K562 (cell line): ENCODE data around the gene HOXB6. TPM values are rescaled to one million over a fixed set of nuclear protein-coding genes. Genes with fewer than 3 reads are reported as not detected.

Source experiments
- ARID2 ChIP-seq: fragments of 450-650 bp; IDR thresholded peaks from 2 replicates; pipeline ENCODE4 v1.6.1; 2017; ENCODE audit warnings: antibody characterized with exemption, mild to moderate bottlenecking
- CEBPB ChIP-seq: fragments of 450-650 bp; IDR thresholded peaks from 2 replicates; pipeline ENCODE4 v1.6.1; 2016; ENCODE audit warnings: missing genetic modification characterization, missing compliant biosample characterization
- EP300 ChIP-seq: IDR thresholded peaks from 2 replicates; pipeline ENCODE4 v1.6.1; 2012; ENCODE audit warnings: low read length, improper control_type of control experiment
- ESRRA ChIP-seq: fragments of 450-650 bp; IDR thresholded peaks from 2 replicates; pipeline ENCODE4 v1.6.1; 2014; ENCODE audit warnings: low read depth, mild to moderate bottlenecking, moderate library complexity, borderline replicate concordance
- SMAD4 ChIP-seq: fragments of 250-450 bp; sonication (Bioruptor Pico); conservative IDR thresholded peaks from 2 replicates; pipeline ENCODE4 v1.8.0; 2021; ENCODE audit warnings: inconsistent platforms, mild to moderate bottlenecking, moderate library complexity
- ZNF165 ChIP-seq: fragments of 250-450 bp; sonication (Bioruptor Pico); IDR thresholded peaks from 2 replicates; pipeline ENCODE4 v1.4.0; 2020; ENCODE audit warnings: borderline replicate concordance
- polyA plus RNA-seq, 8 experiments: library from polyadenylated mRNA; depleted of rRNA in 4 of 8; stranded (reverse) in 5 of 8; unstranded in 3 of 8; fragments of >200 nt; fragmentation: Nextera tagmentation in 2 of 8; fragmentation: Illumina TruSeq in 1 of 8; extraction: Ambion mirVana in 2 of 8; extraction: Trizol in 1 of 8; gene quantifications; 2 replicates each; pipeline versions ENCODE4 v1.2.1 to v1.2.3, GENCODE V29; 2011 to 2014; ENCODE audit warnings: inconsistent platforms in 1 of 8, missing spikeins in 1 of 8
- total RNA-seq, 7 experiments: library from RNA; depleted of rRNA in 6 of 7; stranded (reverse); fragments of >200 nt in 6 of 7; fragmentation: Illumina TruSeq in 2 of 7; extraction: Trizol in 2 of 7; gene quantifications; 2 replicates each; pipeline versions ENCODE4 v1.2.1 to v1.2.3, GENCODE V29; 2011 to 2021; ENCODE audit warnings: low replicate concordance in 1 of 7
- TF ChIP-seq, protein P1 (sequence below), 2 experiments: fragments of 150-350 bp in 1 of 2; IDR thresholded peaks; 2 replicates each; pipeline ENCODE4 v1.6.1; 2012 to 2016; ENCODE audit warnings: low read depth in 2 of 2, low read length in 2 of 2, mild to moderate bottlenecking in 1 of 2, moderate library complexity in 1 of 2

HOXB6 gene
- total and polyA plus RNA-seq, 9 of the 15 experiments (the other 6 are each of a cell fraction or from before 2014, with no cell fraction given): 1.2 to 14.8 (median 4.9) TPM

GRCh38 chr17:48627623-48628521 lies 23.1 kb upstream of the HOXB6 start (continued):
- TF ChIP-seq ESRRA: no peak
- TF ChIP-seq ARID2: no peak
- TF ChIP-seq ZNF165: no peak
- TF ChIP-seq, protein P1, sequence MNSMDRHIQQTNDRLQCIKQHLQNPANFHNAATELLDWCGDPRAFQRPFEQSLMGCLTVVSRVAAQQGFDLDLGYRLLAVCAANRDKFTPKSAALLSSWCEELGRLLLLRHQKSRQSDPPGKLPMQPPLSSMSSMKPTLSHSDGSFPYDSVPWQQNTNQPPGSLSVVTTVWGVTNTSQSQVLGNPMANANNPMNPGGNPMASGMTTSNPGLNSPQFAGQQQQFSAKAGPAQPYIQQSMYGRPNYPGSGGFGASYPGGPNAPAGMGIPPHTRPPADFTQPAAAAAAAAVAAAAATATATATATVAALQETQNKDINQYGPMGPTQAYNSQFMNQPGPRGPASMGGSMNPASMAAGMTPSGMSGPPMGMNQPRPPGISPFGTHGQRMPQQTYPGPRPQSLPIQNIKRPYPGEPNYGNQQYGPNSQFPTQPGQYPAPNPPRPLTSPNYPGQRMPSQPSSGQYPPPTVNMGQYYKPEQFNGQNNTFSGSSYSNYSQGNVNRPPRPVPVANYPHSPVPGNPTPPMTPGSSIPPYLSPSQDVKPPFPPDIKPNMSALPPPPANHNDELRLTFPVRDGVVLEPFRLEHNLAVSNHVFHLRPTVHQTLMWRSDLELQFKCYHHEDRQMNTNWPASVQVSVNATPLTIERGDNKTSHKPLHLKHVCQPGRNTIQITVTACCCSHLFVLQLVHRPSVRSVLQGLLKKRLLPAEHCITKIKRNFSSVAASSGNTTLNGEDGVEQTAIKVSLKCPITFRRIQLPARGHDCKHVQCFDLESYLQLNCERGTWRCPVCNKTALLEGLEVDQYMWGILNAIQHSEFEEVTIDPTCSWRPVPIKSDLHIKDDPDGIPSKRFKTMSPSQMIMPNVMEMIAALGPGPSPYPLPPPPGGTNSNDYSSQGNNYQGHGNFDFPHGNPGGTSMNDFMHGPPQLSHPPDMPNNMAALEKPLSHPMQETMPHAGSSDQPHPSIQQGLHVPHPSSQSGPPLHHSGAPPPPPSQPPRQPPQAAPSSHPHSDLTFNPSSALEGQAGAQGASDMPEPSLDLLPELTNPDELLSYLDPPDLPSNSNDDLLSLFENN (IDR thresholded peaks at IDR 0.05; ENCODE audit: low read depth in 2 of 2, low read length in 2 of 2): no peak
- TF ChIP-seq EP300: no peak
- TF ChIP-seq SMAD4 (CRISPR knock-in tag): no peak; the same call in 1 of the 2 replicates
- no peak for TF ChIP-seq CEBPB
